K562 (cell line): Measurements from ENCODE around the gene C1orf56. TPM values are rescaled to one million over a fixed set of nuclear protein-coding genes. Genes with fewer than 3 reads are reported as not detected.

Source experiments
- ATAC-seq: fragments of 200-7000 bp; cut with Tn5 transposase; 3 replicates; pipeline ENCODE4 v1.9.1; 2020; ENCODE audit warnings: moderate library complexity
- BruUV-seq: library from RNA; stranded (reverse); fragments of 400-500 nt; replicated peaks from 2 replicates; lab custom pipeline; 2021; lab: Mats Ljungman, UMichigan
- CTCF ChIA-PET: fragments of 300-600 bp; formaldehyde crosslinking; extraction: SDS; loops from one replicate; lab custom pipeline; 2021; ENCODE audit warnings: low intra/inter-chr PET ratio; lab: Yijun Ruan, JAX
- POLR2A ChIA-PET: fragments of 300-600, 350-650 bp; sonication (Branson Sonifier 250); formaldehyde crosslinking; extraction: SDS; loops from one replicate; lab custom pipeline; 2021; ENCODE audit warnings: antibody characterized with exemption, inconsistent platforms; lab: Yijun Ruan, JAX
- DNase-seq, 4 experiments: peaks; one replicate each; pipeline versions ENCODE4 v3.0.0 to v3.0.0-alpha.2; 2011 to 2018; ENCODE audit warnings: low spot score in 3 of 4, mixed read lengths in 3 of 4; ENCODE audit errors: extremely low read depth in 1 of 4
- FAIRE-seq: peaks from 2 replicates; lab custom pipeline; 2011; peaks lifted over from hg19 to GRCh38; lab: Jason Lieb, UNC
- H2AFZ ChIP-seq: 2 replicates; pipeline ENCODE4 v1.6.0; 2011; ENCODE audit warnings: low read depth, low read length, control low read depth, inconsistent platforms
- H3K27ac ChIP-seq: fragments of 200-600 bp; 3 replicates; pipeline ENCODE4 v1.8.0; 2011; ENCODE audit warnings: low read depth, mild to moderate bottlenecking, control low read depth, inconsistent platforms, low read length, moderate library complexity, mixed read lengths; ENCODE audit errors: extremely low read depth
- H3K27me3 ChIP-seq, 2 experiments: fragments of 300-600 bp in 1 of 2; 2 replicates in 1 of 2; 3 replicates in 1 of 2; pipeline versions ENCODE4 v1.6.0 to v1.8.0; 2011; ENCODE audit warnings: inconsistent platforms in 2 of 2, low read length in 2 of 2, mild to moderate bottlenecking in 1 of 2, mixed read lengths in 1 of 2, moderate library complexity in 1 of 2; ENCODE audit not compliant: control insufficient read depth in 2 of 2, insufficient read depth in 2 of 2
- H3K36me3 ChIP-seq: fragments of 300-600 bp; 3 replicates; pipeline ENCODE4 v1.8.0; 2011; ENCODE audit warnings: mild to moderate bottlenecking, low read length, inconsistent platforms; ENCODE audit not compliant: control insufficient read depth, insufficient read depth
- H3K4me1 ChIP-seq, 2 experiments: fragments of 200-600 bp in 1 of 2; replicated peaks in 1 of 2; 2 replicates in 1 of 2; 3 replicates in 1 of 2; pipeline versions ENCODE4 v1.5.1 to v1.8.0; 2011; ENCODE audit warnings: inconsistent platforms in 2 of 2, low read length in 2 of 2, mild to moderate bottlenecking in 1 of 2, mixed read lengths in 1 of 2, moderate library complexity in 1 of 2; ENCODE audit not compliant: control insufficient read depth in 2 of 2, insufficient read depth in 2 of 2
- H3K4me2 ChIP-seq: 2 replicates; pipeline ENCODE4 v1.6.1; 2011; ENCODE audit warnings: low read length, control low read depth, inconsistent platforms, mixed read lengths; ENCODE audit not compliant: insufficient read depth
- H3K4me3 ChIP-seq: fragments of 200-600 bp; sonication (generic), shearing (Covaris generic); 2 replicates; pipeline ENCODE4 v1.5.1; 2016; ENCODE audit warnings: control low read depth, inconsistent platforms
- H3K79me2 ChIP-seq: fragments of 200-600 bp; 3 replicates; pipeline ENCODE4 v1.8.0; 2011; ENCODE audit warnings: low read length, inconsistent platforms; ENCODE audit not compliant: control insufficient read depth, insufficient read depth
- H3K9ac ChIP-seq, 2 experiments: 2 replicates each; pipeline versions ENCODE4 v1.6.0 to v1.6.1; 2011; ENCODE audit warnings: low read depth in 2 of 2, low read length in 2 of 2, control low read depth in 1 of 2, inconsistent platforms in 1 of 2, mild to moderate bottlenecking in 1 of 2, mixed read lengths in 1 of 2; ENCODE audit not compliant: insufficient read depth in 1 of 2
- H3K9me1 ChIP-seq: one replicate; pipeline ENCODE4 v1.6.0; 2011; ENCODE audit warnings: inconsistent platforms, mild to moderate bottlenecking, low read length, moderate library complexity; ENCODE audit not compliant: control insufficient read depth, insufficient read depth
- H3K9me3 ChIP-seq: replicated peaks from 2 replicates; pipeline ENCODE4 v1.5.1; 2011; ENCODE audit warnings: low read depth, low read length, inconsistent platforms; ENCODE audit not compliant: control insufficient read depth, insufficient read depth
- H4K20me1 ChIP-seq: replicated peaks from 2 replicates; pipeline ENCODE4 v1.6.1; 2011; ENCODE audit warnings: low read length, inconsistent platforms, mixed read lengths; ENCODE audit not compliant: control insufficient read depth, insufficient read depth
- BHLHE40 ChIP-seq: IDR thresholded peaks from 2 replicates; pipeline ENCODE4 v1.6.1; 2011; ENCODE audit warnings: low read length, improper control_type of control experiment
- CHAMP1 ChIP-seq: fragments of 450-650 bp; IDR thresholded peaks from 2 replicates; pipeline ENCODE4 v1.6.1; 2016; ENCODE audit warnings: mild to moderate bottlenecking
- EP300 ChIP-seq: IDR thresholded peaks from 2 replicates; pipeline ENCODE4 v1.6.1; 2012; ENCODE audit warnings: low read length, improper control_type of control experiment
- GATA2 ChIP-seq: sonication (generic); formaldehyde crosslinking; IDR thresholded peaks from 2 replicates; pipeline ENCODE4 v1.4.0; 2020; ENCODE audit warnings: mild to moderate bottlenecking, missing genetic modification reagents
- HMGN3 ChIP-seq: IDR thresholded peaks from 2 replicates; pipeline ENCODE4 v1.6.1; 2011; ENCODE audit warnings: borderline replicate concordance, low read depth, mild to moderate bottlenecking, mixed read lengths, low read length; ENCODE audit not compliant: insufficient read length; ENCODE audit errors: extremely low read depth
- HOXB6 ChIP-seq: fragments of 250-450 bp; sonication (Bioruptor Pico); IDR thresholded peaks from 2 replicates; pipeline ENCODE4 v1.5.1; 2022; ENCODE audit warnings: mild to moderate bottlenecking, borderline replicate concordance
- NCOA2 ChIP-seq, 2 experiments: fragments of 450-650 bp; IDR thresholded peaks; 2 replicates each; pipeline ENCODE4 v1.6.1; 2018; ENCODE audit warnings: mild to moderate bottlenecking in 2 of 2, moderate library complexity in 1 of 2; ENCODE audit not compliant: partially characterized antibody in 2 of 2
- PHB2 ChIP-seq: fragments of 450-650 bp; IDR thresholded peaks from 2 replicates; pipeline ENCODE4 v1.6.1; 2017; ENCODE audit warnings: low read depth
- SFPQ ChIP-seq: fragments of 200-400 bp; formaldehyde crosslinking; IDR thresholded peaks from 2 replicates; pipeline ENCODE4 v1.6.1; 2017; ENCODE audit warnings: mild to moderate bottlenecking, low read depth, low read length, moderate library complexity
- SRSF7 ChIP-seq: fragments of 200-400 bp; formaldehyde crosslinking; optimal IDR thresholded peaks from 2 replicates; pipeline ENCODE3; 2017; ENCODE audit warnings: mild to moderate bottlenecking, low read depth, low read length
- SUPT5H ChIP-seq: fragments of 450-650 bp; IDR thresholded peaks from 2 replicates; pipeline ENCODE4 v1.6.1; 2016
- ZBTB2 ChIP-seq: fragments of 450-650 bp; IDR thresholded peaks from 2 replicates; pipeline ENCODE4 v1.6.1; 2016; ENCODE audit warnings: antibody characterized with exemption
- ZNF584 ChIP-seq: fragments of 200-800 bp; sonication (Bioruptor generic); IDR thresholded peaks from 2 replicates; pipeline ENCODE4 v1.6.1; 2016; ENCODE audit warnings: low read depth, mild to moderate bottlenecking, missing genetic modification characterization, missing compliant biosample characterization
- WGBS: fragments of 100-300 bp; shearing (Covaris generic); methylation state at CpG from one replicate; pipeline ENCODE4 v1.1.6; 2016; ENCODE audit warnings: low coverage, mixed read lengths; ENCODE audit not compliant: insufficient coverage; ENCODE audit errors: missing lambda C conversion rate; 5-methylcytosine and 5-hydroxymethylcytosine counted together
- in situ Hi-C: fragments of 300-500 bp; cut with MboI; formaldehyde crosslinking; loops from 4 replicates; pipeline ENCODE4 v1.15.0; 2018; ENCODE audit warnings: inconsistent platforms, mixed read lengths
- intact Hi-C: fragments of 100-400 bp; cut with micrococcal nuclease; formaldehyde crosslinking; loops from 2 replicates; pipeline ENCODE4 v1.14.2; 2022
- polyA plus RNA-seq, 8 experiments: library from polyadenylated mRNA; depleted of rRNA in 4 of 8; stranded (reverse) in 5 of 8; unstranded in 3 of 8; fragments of >200 nt; fragmentation: Nextera tagmentation in 2 of 8; fragmentation: Illumina TruSeq in 1 of 8; extraction: Ambion mirVana in 2 of 8; extraction: Trizol in 1 of 8; gene quantifications; 2 replicates each; pipeline versions ENCODE4 v1.2.1 to v1.2.3, GENCODE V29; 2011 to 2014; ENCODE audit warnings: inconsistent platforms in 1 of 8, missing spikeins in 1 of 8
- total RNA-seq, 7 experiments: library from RNA; depleted of rRNA in 6 of 7; stranded (reverse); fragments of >200 nt in 6 of 7; fragmentation: Illumina TruSeq in 2 of 7; extraction: Trizol in 2 of 7; gene quantifications; 2 replicates each; pipeline versions ENCODE4 v1.2.1 to v1.2.3, GENCODE V29; 2011 to 2021; ENCODE audit warnings: low replicate concordance in 1 of 7

C1orf56 gene
- total and polyA plus RNA-seq, 9 of the 15 experiments (the other 6 are each of a cell fraction or from before 2014, with no cell fraction given): 0.18 to 15.7 (median 1.1) TPM

GRCh38 chr1:151051356-151052009 is 3.9 kb downstream of the C1orf56 start (continued):
- TF ChIP-seq HOXB6 (CRISPR knock-in tag): no peak
- 0 out of 2 replicates have a peak, but pooled peaks have one; percentile 37 for TF ChIP-seq GATA2 (CRISPR knock-in tag)
- TF ChIP-seq SUPT5H: peak; percentile 54; the same call in 1 of the 2 replicates

GRCh38 chr1:151054971-151055547 is 7.5 kb downstream of the C1orf56 start:
- Histone ChIP-seq H3K27me3 (no peaks in the 10 kb centered on the region), H3K9me3 (no peaks in the 10 kb centered on the region), H3K9ac (peak overlapping the region; percentile 80 to 92; a peak in 3 of 4 replicates), H4K20me1 (0 out of 2 replicates have a peak, but pooled peaks cover 3% of the 10 kb centered on the region), H2AFZ (no peak overlapping the region), H3K4me2 (peak overlapping the region; percentile 96), H3K36me3 (peaks cover 81% of the 10 kb centered on the region), H3K4me1 (peaks cover 43 to 55% of the 10 kb centered on the region in 2 experiments), H3K4me3 (peak overlapping the region; percentile 95), H3K27ac (peak overlapping the region; percentile 91), H3K79me2 (peaks cover 68% of the 10 kb centered on the region), H3K9me1 (peaks cover 2% of the 10 kb centered on the region)
- ChIA-PET POLR2A (interaction anchor here (0.6 to 4.4 kb wide), 12 partner anchors 8 to 338 kb away, joined by 3 to 19 read pairs (median 4); partner anchors contain the start of genes BNIPL, C1orf56 and PI4KB), CTCF (no interaction called here)
- ATAC-seq: peak; percentile 31
- 0% methylated on average over 2 of the region's 4 CpGs for WGBS
- peak; percentile 74 to 95 (median 83) for DNase-seq
- in situ Hi-C loops: no loop called here
- BruUV-seq: no TSS peak
- intact Hi-C loops: loop anchor here (5.0 kb wide), 2 partner anchors 33 to 48 kb away; partner anchors contain the start of genes MINDY1 and PRUNE1
- peak; percentile 94 for FAIRE-seq
- TF ChIP-seq SRSF7 (no peak), ZNF584 (CRISPR knock-in tag) (no peak), EP300 (peak; percentile 84), HMGN3 (no peak), NCOA2 (IDR thresholded peaks at IDR 0.05; ENCODE audit: partially characterized antibody in 2 of 2) (no peak), BHLHE40 (peak; percentile 36; the same call in 1 of the 2 replicates), ZBTB2 (peak; percentile 55; the same call in 1 of the 2 replicates), CHAMP1 (no peak), PHB2 (no peak), SFPQ (no peak)
